SKM-1 (cell line): ENCODE measurements around the gene LIM2.

Experiments used
- DNase-seq: peaks from one replicate; lab custom pipeline; 2025; ENCODE audit not compliant: unreplicated experiment; lab: John Stamatoyannopoulos, UW

Gene LIM2

GRCh38 chr19:51341066-51341465 is 46.7 kb downstream of the LIM2 start:
- DNase-seq = no peak

DNA sequence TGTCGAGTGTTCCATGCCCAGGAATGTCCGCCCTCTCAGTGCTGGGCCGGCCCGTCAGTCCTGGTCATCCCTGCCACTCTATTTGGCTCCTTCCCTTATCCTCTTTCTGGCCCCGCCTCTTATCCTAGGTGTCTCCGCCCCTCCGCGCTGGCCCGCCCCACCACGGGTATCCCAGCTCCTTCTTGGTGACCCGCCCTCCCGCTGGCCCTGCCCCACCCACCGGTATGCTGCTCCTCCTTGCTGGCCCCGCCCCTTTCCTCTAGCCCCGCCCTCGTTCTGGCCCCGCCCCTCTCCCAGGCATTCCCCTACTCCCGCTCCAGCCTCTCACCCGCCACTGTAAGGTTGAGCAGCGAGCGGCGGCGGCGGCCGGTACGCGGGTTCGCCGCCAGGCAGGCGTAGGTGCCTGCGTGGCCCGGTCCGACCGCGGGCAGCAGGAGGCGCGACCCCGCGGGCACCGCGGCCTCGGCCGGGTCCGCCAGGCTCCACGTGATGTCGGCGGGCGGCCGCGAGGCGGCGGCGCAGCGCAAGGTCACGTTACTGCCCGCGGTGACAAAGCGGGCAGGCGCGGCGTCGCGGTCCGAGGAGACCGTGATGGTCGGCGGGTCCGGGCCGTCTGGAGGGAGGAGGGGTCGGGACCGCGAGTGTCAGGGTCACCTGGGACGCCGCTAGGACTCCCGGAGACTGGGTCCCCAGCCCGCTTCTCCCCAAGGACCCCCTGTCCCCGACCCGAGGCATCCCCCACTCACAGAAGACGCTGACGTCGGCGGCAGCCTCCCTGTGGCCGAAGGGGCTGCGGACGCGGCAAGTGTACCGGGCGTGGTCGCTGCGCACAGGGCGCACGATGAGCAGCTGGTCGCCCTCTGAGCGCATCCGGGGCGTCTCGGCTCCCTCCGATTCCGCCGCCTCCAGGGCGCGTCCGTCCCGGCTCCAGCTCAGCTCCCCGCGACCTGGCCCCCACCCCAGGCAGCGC is 47.8 kb downstream of the LIM2 start:
- peak; percentile 38 for DNase-seq

GRCh38 chr19:51339313-51339686 is 48.5 kb downstream of the LIM2 start:
- DNase-seq = no peak

DNA sequence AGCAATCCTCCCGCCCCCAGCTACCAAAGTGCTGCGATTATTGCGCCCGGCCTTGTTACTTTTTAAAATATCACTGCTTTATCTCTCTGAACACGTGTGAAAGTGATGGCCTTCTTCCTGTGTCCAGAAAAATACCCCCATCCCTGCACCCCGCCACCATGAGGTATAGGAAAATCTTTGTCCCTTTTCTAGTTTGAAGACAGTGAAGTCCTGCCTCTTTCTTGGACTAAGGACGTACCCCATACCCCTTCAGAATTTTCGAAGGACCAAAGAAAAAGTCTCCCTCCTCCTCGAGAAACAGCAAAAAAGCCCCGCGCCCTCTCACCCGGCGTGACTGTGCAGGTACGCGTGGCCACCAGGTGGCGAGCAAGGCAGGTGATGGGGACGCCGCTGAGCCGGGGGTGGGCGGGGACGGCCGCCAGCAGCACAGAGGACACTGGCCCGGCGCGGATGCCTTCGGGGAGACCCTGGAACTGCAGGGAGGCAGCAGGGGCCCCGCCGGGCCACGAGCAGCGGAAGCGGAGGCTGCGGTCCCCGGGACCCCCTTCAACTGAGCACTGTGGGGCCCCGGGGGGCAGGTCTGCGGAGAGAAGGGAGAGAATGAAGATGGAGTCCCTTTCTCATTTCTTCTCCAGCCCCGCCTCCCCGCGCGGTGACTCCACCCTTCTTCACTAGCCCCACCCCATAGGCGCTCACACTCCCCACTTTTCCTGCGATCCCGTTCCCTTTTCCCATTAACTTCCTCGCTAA is 49.0 kb downstream of the LIM2 start:
- peak; percentile 10 for DNase-seq

DNA sequence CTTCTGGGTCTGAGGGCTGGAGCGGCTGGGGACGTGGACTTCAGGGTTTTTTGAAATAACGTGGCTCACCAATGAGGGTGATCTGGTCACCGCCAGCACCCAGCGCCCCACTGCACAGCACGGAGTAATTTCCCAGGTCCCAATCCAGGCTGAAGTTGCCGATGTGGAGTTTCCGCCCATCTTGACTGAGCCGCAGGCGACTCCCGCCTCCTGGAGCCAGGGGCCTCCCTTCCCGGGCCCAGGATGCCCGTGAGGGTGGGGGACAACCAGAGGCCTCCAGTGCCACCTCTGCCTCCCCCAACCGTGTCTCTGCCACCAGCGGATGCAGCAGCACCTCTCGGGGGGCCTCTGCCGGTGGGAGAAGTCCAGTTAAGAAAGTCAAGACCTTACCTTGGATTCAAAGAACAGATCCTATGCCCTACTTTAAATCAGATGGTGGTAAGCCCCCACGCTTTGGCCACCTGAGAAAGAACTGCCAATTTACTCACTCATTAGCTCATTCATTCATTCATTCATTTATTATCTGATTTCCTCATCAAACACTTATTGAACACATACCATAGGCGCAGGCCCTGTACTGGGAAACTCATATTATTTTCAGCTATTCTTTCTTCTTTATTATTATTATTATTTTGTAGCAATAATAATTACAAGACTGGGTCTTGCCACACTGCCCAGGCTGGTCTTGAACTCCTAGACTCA is 49.8 kb downstream of the LIM2 start:
- no peak for DNase-seq

DNA sequence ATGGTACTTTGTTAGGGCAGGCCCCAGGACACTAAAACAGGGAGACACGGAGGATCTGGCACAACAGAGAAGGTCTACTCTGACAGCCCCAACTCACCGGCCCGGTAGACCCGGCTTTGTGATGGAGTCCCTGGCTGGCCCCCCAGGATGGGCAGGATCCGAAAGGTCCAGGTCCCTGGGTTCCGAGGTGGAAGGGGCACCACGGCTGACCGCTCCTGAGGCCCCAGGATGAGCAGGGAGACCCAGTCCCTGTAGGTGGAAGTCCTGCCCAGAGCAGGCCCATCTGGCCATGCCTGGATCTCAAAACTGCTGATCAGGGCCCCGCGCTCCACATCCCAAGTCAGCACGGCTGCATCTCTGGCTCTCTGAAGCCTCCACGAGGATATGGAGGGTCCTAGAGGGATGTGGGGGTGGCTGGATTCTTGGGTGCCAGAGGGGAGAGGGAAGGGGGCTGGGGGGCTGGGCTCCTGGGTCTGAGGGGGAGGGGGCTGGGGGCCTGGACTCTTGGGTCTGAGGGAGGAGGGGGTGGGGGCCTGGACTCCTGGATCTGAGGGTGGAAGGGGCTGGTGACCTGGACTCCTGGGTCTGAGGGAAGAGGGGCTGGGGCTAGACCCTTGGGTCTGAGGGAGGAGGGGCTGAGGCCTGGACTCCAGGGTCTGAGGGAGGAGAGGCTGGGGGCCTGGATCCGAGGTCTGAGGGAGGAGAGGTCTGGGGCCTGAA is 50.5 kb downstream of the LIM2 start:
- no peak for DNase-seq

GRCh38 chr19:51333836-51334460 is 53.8 kb downstream of the LIM2 start:
- no peak for DNase-seq

DNA sequence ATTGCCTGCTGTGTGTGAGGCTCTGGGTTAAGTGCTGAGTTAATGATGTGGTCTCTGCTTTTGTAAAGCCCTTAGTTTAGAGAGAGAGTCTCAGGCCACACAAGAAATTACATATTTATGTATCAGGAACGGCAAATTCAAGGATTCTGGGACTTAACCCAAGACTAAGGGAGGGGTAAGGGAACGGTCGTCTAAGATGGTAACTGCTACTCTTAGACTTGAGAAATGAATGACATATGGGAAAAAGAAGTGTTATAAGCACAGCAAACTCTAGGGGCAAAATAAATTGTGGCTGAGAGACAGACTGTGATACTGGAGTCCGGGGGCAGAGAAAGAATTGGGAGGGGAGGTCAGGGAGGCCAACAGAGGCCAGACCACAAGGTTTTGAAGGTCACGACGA is 56.1 kb downstream of the LIM2 start:
- DNase-seq = no peak

DNA sequence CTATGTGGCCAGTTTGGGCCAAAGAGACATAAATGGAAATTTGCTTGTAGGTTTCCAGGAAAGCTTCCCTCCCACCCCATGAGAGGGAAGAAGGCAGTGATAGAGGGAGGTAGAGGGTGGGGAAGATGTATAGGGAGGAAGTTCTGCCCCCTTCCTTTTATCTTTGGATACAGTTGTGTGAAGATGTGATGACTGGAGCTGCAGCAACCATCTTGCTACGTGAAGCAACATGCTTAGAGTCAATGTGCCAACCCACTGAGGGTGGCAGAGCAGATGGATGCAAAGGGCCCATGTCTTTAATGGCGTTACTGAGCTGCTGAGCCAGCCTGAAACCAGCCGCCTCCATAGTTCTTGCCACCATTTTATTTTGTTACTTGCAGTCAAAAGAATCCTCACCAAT is 56.6 kb downstream of the LIM2 start:
- DNase-seq = no peak

GRCh38 chr19:51330366-51330765 is 57.4 kb downstream of the LIM2 start:
- no peak for DNase-seq
